Measurements from ENCODE around the gene ZDHHC13. TPM values are rescaled to one million over a fixed set of nuclear protein-coding genes. Genes with fewer than 3 reads are reported as not detected.

Gene ZDHHC13
- total and polyA plus RNA-seq, 2 of the 8 experiments (the other 6 are each of a cell fraction or from before 2014, with no cell fraction given) = 22.4 to 24.1 TPM

DNA sequence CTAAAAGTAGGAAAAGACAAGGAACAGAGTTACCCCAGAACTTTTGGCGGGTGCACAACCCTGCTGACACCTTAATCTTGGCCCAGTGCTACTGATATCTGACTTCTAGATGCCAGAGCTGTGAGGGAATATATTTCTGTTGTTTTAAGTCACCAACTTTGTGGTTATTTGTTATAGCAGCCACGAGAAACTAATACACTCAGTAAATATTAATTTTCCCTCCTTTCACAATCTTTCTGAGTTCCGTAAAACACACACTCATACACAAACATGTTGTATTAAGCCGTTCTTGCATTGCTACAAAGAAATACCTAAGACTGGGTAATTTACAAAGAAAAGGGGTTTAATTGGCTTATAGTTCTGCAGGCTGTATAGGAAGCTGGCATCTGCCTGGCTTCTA lies 16.1 kb upstream of the ZDHHC13 start:
- Histone ChIP-seq H3K79me1 (ENCODE audit: low read depth, low read length) (no peaks in the 10 kb centered on the region), H3K14ac (ENCODE audit: insufficient read length) (no peak overlapping the region), H3K23ac (ENCODE audit: insufficient read length) (no peak overlapping the region), H4K8ac (ENCODE audit: extremely low read depth, insufficient read depth, low read length) (no peak overlapping the region), H4K91ac (replicated peaks; ENCODE audit: insufficient read length, low read length) (no peak overlapping the region), H3K18ac (ENCODE audit: extremely low read depth, low read length) (no peak overlapping the region), H3K9me3 (ENCODE audit: insufficient read depth in 2 of 2, low read depth in 1 of 2, low read length in 1 of 2) (no peaks in the 10 kb centered on the region), H3K23me2 (ENCODE audit: low read depth, low read length) (no peaks in the 10 kb centered on the region), H3K27me3 (replicated peaks in 1 of 4; ENCODE audit: control insufficient read depth in 3 of 4, extremely low read depth in 1 of 4, insufficient read depth in 3 of 4, low read length in 3 of 4) (no peaks in the 10 kb centered on the region), H2BK5ac (ENCODE audit: low read depth, low read length) (no peak overlapping the region), H2BK12ac (ENCODE audit: low read depth, low read length) (no peak overlapping the region), H3K4ac (replicated peaks; ENCODE audit: insufficient read length, low read depth, low read length) (no peak overlapping the region), H2AFZ (ENCODE audit: low read length) (no peak overlapping the region), H2BK15ac (ENCODE audit: low read length) (no peak overlapping the region), H3K4me3 (ENCODE audit: extremely low read depth in 1 of 4, insufficient read depth in 2 of 4, low read depth in 3 of 4, low read length in 4 of 4) (no peak overlapping the region), H2BK120ac (replicated peaks; ENCODE audit: low read depth, low read length) (no peak overlapping the region), H3K27ac (ENCODE audit: low read depth, low read length) (no peak overlapping the region), H2AK5ac (ENCODE audit: low read depth, low read length) (no peak overlapping the region), H3K79me2 (ENCODE audit: control insufficient read depth in 1 of 2, insufficient read depth in 2 of 2, low read length in 2 of 2) (no peaks in the 10 kb centered on the region), H3K9ac (replicated peaks in 1 of 4; ENCODE audit: extremely low read depth in 1 of 4, low read depth in 3 of 4, low read length in 3 of 4) (no peak overlapping the region), H4K5ac (ENCODE audit: insufficient read length, low read depth, low read length) (no peak overlapping the region), H3K4me1 (replicated peaks in 1 of 4; ENCODE audit: control insufficient read depth in 3 of 4, insufficient read depth in 4 of 4, low read length in 3 of 4) (peaks cover 0 to 7% (median 3%) of the 10 kb centered on the region in 4 experiments; a peak in 3 of 7 replicates), H3K56ac (replicated peaks; ENCODE audit: insufficient read length, low read depth, low read length) (no peak overlapping the region), H2BK20ac (ENCODE audit: low read length) (no peak overlapping the region), H3K36me3 (ENCODE audit: control insufficient read depth in 2 of 4, insufficient read depth in 4 of 4, low read length in 3 of 4) (no peaks in the 10 kb centered on the region; a peak in 1 of 8 replicates), H3K4me2 (ENCODE audit: insufficient read depth in 1 of 2, low read depth in 2 of 2, low read length in 2 of 2) (no peak overlapping the region), H4K20me1 (replicated peaks in 1 of 2; ENCODE audit: control insufficient read depth in 1 of 2, insufficient read depth in 2 of 2, low read length in 2 of 2) (no peaks in the 10 kb centered on the region)
- TF ChIP-seq, protein P1, sequence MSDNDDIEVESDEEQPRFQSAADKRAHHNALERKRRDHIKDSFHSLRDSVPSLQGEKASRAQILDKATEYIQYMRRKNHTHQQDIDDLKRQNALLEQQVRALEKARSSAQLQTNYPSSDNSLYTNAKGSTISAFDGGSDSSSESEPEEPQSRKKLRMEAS (IDR thresholded peaks at IDR 0.05) = no peak
- no peak for TF ChIP-seq CTBP2 (IDR thresholded peaks at IDR 0.05; ENCODE audit: borderline replicate concordance, insufficient read depth, insufficient read length, low read length)
- no peak for TF ChIP-seq POLR2AphosphoS5 (IDR thresholded peaks at IDR 0.05; ENCODE audit: low read depth, low read length)
- TF ChIP-seq POU5F1 (IDR thresholded peaks at IDR 0.05; ENCODE audit: low read depth, low read length) = no peak
- no peak for TF ChIP-seq EGR1 (IDR thresholded peaks at IDR 0.05; ENCODE audit: borderline replicate concordance, low read depth, low read length)
- no peak for TF ChIP-seq SIX5 (IDR thresholded peaks at IDR 0.05; ENCODE audit: low read depth, low read length)
- TF ChIP-seq POLR2A (IDR thresholded peaks at IDR 0.05; ENCODE audit: control extremely low read depth in 1 of 2, low read depth in 2 of 2, low read length in 2 of 2) = no peak
- TF ChIP-seq, protein P2, sequence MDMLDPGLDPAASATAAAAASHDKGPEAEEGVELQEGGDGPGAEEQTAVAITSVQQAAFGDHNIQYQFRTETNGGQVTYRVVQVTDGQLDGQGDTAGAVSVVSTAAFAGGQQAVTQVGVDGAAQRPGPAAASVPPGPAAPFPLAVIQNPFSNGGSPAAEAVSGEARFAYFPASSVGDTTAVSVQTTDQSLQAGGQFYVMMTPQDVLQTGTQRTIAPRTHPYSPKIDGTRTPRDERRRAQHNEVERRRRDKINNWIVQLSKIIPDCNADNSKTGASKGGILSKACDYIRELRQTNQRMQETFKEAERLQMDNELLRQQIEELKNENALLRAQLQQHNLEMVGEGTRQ (IDR thresholded peaks at IDR 0.05; ENCODE audit: low read length) = no peak
- CTCF ChIA-PET (ENCODE audit: partially characterized antibody) = interaction anchor here (0.8 to 1.4 kb wide), 3 partner anchors 7 to 48 kb away, joined by 4 read pairs; no protein-coding TSS in a partner anchor
- POLR2A ChIA-PET (ENCODE audit: partially characterized antibody) = no interaction called here
- WGBS, 2 experiments (ENCODE audit: extremely low coverage in 1 of 2, insufficient coverage in 1 of 2, insufficient read length in 1 of 2, insufficient replicate concordance in 2 of 2, low coverage in 1 of 2, low lambda C conversion rate in 2 of 2, missing lambda C conversion rate in 1 of 2) = 80% methylated on average over 4 of the region's 4 CpGs; no CpG with 5 or more reads in 1 of the 2 experiments
- FAIRE-seq (no peak), DNase-seq (ENCODE audit: low read depth in 1 of 2, low spot score in 2 of 2) (no peak)
